ENCODE results near the gene GRID1.

The GRID1 gene

GRCh38 chr10:86355571-86356038, 11.0 kb downstream of the GRID1 start:
- no peak for ATAC-seq
- no peak for DNase-seq
- Mint-ChIP-seq H3K27ac (peak overlapping the region in 1 of 2 donors; percentile 63), H3K4me1 (no peaks in the 10 kb centered on the region), H3K4me3 (no peak overlapping the region), H3K9me3 (no peaks in the 10 kb centered on the region), H3K27me3 (peaks cover 45% of the 10 kb centered on the region)

DNA sequence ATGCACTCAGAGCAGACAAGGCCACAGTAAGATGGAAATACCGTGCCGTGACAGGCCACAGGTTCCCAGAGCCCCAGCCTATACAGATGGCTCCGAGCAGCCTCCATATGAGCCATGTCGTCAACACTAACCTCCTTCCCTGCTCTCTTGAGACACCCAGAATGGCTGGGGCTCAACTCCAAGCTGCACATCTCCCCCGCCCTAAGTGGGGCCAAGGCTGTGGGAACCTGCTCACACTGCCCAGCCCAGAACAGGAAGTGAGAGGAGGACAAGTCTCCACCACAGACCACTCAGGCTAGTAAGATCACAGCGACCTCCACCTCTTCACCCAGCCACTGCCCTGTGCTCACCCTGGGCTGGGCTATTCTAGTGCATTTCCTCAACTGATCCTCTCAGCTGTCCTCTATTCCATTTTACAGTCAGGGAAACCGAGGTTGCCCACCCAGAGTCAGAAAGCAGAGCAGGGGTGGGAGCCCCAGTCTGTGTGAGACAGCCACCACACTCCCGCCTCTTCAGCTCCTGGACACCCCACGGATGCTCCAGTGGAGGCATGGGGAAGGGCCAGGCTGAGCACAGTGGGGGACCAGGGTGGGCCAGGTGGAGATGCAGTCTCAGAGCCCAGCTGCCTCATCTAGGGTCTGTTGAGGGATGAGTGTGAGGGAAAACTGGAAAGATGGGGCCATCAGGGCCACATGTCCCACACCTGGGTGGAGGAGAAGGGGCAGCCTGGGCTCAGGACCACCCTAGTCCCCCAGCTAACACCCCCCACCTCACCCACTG, 11.6 kb downstream of the GRID1 start:
- Mint-ChIP-seq H3K27ac (no peak overlapping the region), H3K9me3 (no peaks in the 10 kb centered on the region), H3K4me3 (no peak overlapping the region), H3K4me1 (no peaks in the 10 kb centered on the region), H3K27me3 (peaks cover 43% of the 10 kb centered on the region)
- ATAC-seq (no peak), DNase-seq (no peak)

- H3K9me3 Mint-ChIP-seq: no peaks in the 10 kb centered on the region
- peaks cover 36% of the 10 kb centered on the region for H3K27me3 Mint-ChIP-seq
- ATAC-seq: no peak
- H3K27ac Mint-ChIP-seq: peak overlapping the region in 1 of 2 donors; percentile 51
- no peak overlapping the region for H3K4me3 Mint-ChIP-seq
- no peak for DNase-seq
- H3K4me1 Mint-ChIP-seq: no peaks in the 10 kb centered on the region
These were observed 12.8 kb downstream of the GRID1 start for GRCh38 chr10:86353506-86354485.

- no peaks in the 10 kb centered on the region for H3K4me1 Mint-ChIP-seq
- H3K27ac Mint-ChIP-seq: no peak overlapping the region
- DNase-seq (no peak), ATAC-seq (no peak)
- H3K4me3 Mint-ChIP-seq: no peak overlapping the region
- H3K9me3 Mint-ChIP-seq: no peaks in the 10 kb centered on the region
- peaks cover 12% of the 10 kb centered on the region for H3K27me3 Mint-ChIP-seq
These were observed 15.7 kb downstream of the GRID1 start for GRCh38 chr10:86350897-86351296.

DNA sequence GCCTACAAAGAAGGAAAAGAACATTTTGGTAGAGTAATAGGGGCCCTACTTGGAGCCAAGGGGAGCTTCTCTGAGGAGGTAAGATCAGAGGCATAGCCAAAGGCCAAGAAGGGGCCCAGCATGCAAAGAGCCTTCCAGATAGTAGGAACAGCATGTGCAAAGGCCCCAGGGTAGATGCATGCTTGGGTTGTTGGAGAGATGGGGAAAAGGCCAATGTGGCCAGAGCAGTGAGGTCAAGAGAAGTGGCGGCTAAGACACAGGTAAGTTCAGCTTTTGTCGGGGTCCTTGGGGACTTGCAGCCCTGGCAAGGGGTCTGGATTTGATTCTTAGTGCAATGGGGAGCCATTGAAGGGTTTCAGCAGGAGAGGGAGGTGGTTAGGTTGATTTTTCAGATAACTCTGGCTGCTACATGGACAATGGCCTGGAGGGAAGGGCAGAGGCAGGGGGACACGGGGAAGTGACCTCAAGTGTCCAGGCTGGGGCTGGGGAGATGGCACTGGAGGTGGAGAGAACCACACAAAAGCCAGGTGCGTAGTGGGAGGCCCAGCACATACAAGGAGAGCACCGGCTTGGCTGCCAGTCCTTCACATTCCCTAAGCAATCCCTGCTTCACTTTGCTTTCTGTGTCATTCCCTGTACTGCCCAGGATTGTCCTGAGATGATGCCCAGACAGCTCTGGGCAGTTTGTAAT, 16.5 kb downstream of the GRID1 start:
- no peaks in the 10 kb centered on the region for H3K9me3 Mint-ChIP-seq
- H3K4me1 Mint-ChIP-seq: no peaks in the 10 kb centered on the region
- ATAC-seq: no peak
- H3K27ac Mint-ChIP-seq: no peak overlapping the region
- H3K4me3 Mint-ChIP-seq: no peak overlapping the region
- DNase-seq: no peak
- peaks cover 4% of the 10 kb centered on the region for H3K27me3 Mint-ChIP-seq

DNA sequence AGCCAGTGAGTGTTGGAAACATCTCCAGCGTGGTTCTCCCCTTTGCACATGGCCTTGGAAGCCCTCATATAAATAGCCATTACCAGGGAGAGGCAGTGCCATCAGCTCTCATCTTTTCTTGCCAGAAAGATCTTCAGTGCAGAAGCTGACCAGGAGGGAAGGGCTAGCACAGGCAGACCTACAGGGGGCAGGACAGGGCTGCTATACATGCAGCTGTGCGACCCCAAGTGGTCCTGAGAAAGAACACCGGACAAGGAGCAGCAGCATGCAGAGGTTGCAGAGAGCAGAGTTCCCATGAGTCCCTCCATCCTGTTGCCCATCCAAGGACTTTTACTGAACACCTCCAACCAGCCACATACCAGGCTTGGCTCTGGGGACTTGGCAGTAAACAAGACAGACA, 17.1 kb downstream of the GRID1 start:
- no peak for DNase-seq
- H3K4me1 Mint-ChIP-seq: peaks cover 5% of the 10 kb centered on the region
- no peak overlapping the region for H3K4me3 Mint-ChIP-seq
- H3K27ac Mint-ChIP-seq: no peak overlapping the region
- no peaks in the 10 kb centered on the region for H3K9me3 Mint-ChIP-seq
- peak; percentile 27 for ATAC-seq
- no peaks in the 10 kb centered on the region for H3K27me3 Mint-ChIP-seq

GRCh38 chr10:86348321-86349210, 18.0 kb downstream of the GRID1 start:
- Mint-ChIP-seq H3K4me1 (peaks cover 6% of the 10 kb centered on the region), H3K4me3 (no peak overlapping the region), H3K27me3 (no peaks in the 10 kb centered on the region), H3K27ac (no peak overlapping the region), H3K9me3 (no peaks in the 10 kb centered on the region)
- no peak for DNase-seq
- no peak for ATAC-seq

GRCh38 chr10:86347856-86348255, 18.7 kb downstream of the GRID1 start:
- H3K27ac Mint-ChIP-seq: no peak overlapping the region
- H3K9me3 Mint-ChIP-seq: no peaks in the 10 kb centered on the region
- no peak overlapping the region for H3K4me3 Mint-ChIP-seq
- H3K27me3 Mint-ChIP-seq: no peaks in the 10 kb centered on the region
- ATAC-seq (no peak), DNase-seq (no peak)
- peaks cover 6% of the 10 kb centered on the region for H3K4me1 Mint-ChIP-seq

- H3K4me3 Mint-ChIP-seq: no peak overlapping the region
- no peaks in the 10 kb centered on the region for H3K27me3 Mint-ChIP-seq
- no peaks in the 10 kb centered on the region for H3K9me3 Mint-ChIP-seq
- H3K4me1 Mint-ChIP-seq: peaks cover 6% of the 10 kb centered on the region
- ATAC-seq (no peak), DNase-seq (no peak)
- no peak overlapping the region for H3K27ac Mint-ChIP-seq
These were observed 19.6 kb downstream of the GRID1 start for GRCh38 chr10:86346799-86347665.

GRCh38 chr10:86345859-86346798, 20.5 kb downstream of the GRID1 start:
- DNase-seq: no peak
- Mint-ChIP-seq H3K9me3 (no peaks in the 10 kb centered on the region), H3K4me1 (peaks cover 6% of the 10 kb centered on the region), H3K4me3 (no peak overlapping the region), H3K27ac (no peak overlapping the region), H3K27me3 (no peaks in the 10 kb centered on the region)
- peak; percentile 6 for ATAC-seq

GRCh38 chr10:86345296-86345858, 21.2 kb downstream of the GRID1 start:
- Mint-ChIP-seq H3K4me3 (no peak overlapping the region), H3K4me1 (peaks cover 6% of the 10 kb centered on the region), H3K27ac (no peak overlapping the region), H3K9me3 (no peaks in the 10 kb centered on the region), H3K27me3 (no peaks in the 10 kb centered on the region)
- no peak for DNase-seq
- ATAC-seq: no peak

GRCh38 chr10:86344714-86345161, 21.9 kb downstream of the GRID1 start:
- Mint-ChIP-seq H3K4me1 (peaks cover 6% of the 10 kb centered on the region), H3K9me3 (no peaks in the 10 kb centered on the region), H3K4me3 (no peak overlapping the region), H3K27ac (no peak overlapping the region), H3K27me3 (no peaks in the 10 kb centered on the region)
- ATAC-seq (peak; percentile 53), DNase-seq (no peak)

GRCh38 chr10:86344281-86344680, 22.3 kb downstream of the GRID1 start:
- no peak overlapping the region for H3K27ac Mint-ChIP-seq
- ATAC-seq: no peak
- H3K4me1 Mint-ChIP-seq: peaks cover 6% of the 10 kb centered on the region
- no peak for DNase-seq
- H3K27me3 Mint-ChIP-seq: no peaks in the 10 kb centered on the region
- H3K4me3 Mint-ChIP-seq: no peak overlapping the region
- H3K9me3 Mint-ChIP-seq: no peaks in the 10 kb centered on the region
